GM18502 (cell line): Measurements from ENCODE around the gene TPM2.

Source experiments
- ATAC-seq: cut with Tn5 transposase; IDR thresholded peaks from one replicate; pipeline ENCODE4 v1.9.1; 2021; ENCODE audit warnings: mild to moderate bottlenecking; ENCODE audit not compliant: unreplicated experiment, poor library complexity

TPM2 gene

GRCh38 chr9:35689542-35690293 lies at the start of gene TPM2:
TSS of gene TPM2 (minus strand) at chr9:35689925. CDS start at chr9:35689817, 108 bp downstream.
- ATAC-seq, result no peak

DNA sequence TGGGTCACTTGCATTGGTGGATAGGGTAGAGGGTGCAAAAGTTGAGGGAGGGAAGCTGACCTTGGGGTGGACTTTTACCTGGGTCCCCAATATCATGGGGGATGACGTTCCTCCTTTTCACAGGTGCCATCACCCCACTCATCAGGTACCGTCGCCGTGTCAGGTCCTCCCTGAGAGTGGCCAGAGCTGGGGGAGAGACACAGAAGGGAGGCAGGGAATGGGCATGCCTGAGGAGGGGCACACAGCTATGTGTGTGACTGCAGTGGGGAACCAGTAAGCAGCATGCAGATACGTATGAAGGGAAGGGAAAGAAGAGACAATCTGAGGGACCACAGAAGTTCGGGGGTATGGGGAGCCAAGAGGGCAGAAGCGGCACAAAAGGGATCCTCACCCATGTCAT lies 49.2 kb upstream of the TPM2 start:
- ATAC-seq, result no peak

DNA sequence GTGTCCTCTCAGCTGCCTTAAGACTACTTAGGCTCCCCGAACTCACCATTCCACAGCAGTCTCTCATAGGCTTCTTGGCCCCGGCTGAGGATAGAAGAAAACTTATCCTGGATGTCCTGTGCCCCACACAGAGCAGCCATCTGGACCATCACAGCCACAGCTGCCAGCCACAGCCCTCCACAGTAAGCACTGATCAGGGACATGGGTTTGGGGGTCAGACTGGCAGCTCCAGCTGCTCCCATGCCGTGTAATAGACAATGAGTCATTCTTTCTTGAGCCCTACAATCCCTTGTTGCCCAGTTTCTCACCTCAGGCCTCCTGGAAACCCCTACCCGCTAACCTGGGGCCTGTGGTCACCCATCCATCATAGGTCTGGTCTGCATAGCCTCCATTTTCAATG lies 48.5 kb upstream of the TPM2 start:
- ATAC-seq, result no peak

- ATAC-seq, result no peak
These were observed 47.4 kb upstream of the TPM2 start for GRCh38 chr9:35737143-35737542.

DNA sequence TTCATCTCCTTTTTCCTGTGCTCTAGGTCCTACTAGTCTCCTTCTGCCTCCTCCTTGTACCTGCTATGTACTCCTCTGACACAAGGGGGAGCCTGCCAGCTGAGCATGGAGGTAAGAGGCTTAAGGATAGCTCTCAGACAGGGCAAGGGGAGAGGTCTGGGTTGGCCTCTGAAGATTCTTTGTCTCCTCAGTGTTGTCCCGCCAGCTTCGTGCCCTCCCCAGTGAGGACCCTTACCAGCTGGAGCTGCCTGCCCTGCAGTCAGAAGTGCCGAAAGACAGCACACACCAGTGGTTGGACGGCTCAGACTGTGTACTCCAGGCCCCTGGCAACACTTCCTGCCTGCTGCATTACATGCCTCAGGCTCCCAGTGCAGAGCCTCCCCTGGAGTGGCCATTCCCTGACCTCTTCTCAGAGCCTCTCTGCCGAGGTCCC lies 46.5 kb upstream of the TPM2 start:
- ATAC-seq, result no peak

GRCh38 chr9:35734096-35734495 lies 44.4 kb upstream of the TPM2 start:
- no peak for ATAC-seq

- ATAC-seq, result peak; percentile 0
These were observed 43.2 kb upstream of the TPM2 start for GRCh38 chr9:35732800-35733541.

GRCh38 chr9:35732185-35732799 lies 42.6 kb upstream of the TPM2 start, which contains the start of the genes CREB3 and TLN1:
TSS of gene CREB3 (plus strand) at chr9:35732666. CDS start at chr9:35732773, 107 bp downstream.
TSS of gene TLN1 (minus strand) at chr9:35732195. CDS start at chr9:35725694, 6,501 bp downstream.
- peak; percentile 80 for ATAC-seq

GRCh38 chr9:35731415-35732184 lies 41.9 kb upstream of the TPM2 start:
- no peak for ATAC-seq

DNA sequence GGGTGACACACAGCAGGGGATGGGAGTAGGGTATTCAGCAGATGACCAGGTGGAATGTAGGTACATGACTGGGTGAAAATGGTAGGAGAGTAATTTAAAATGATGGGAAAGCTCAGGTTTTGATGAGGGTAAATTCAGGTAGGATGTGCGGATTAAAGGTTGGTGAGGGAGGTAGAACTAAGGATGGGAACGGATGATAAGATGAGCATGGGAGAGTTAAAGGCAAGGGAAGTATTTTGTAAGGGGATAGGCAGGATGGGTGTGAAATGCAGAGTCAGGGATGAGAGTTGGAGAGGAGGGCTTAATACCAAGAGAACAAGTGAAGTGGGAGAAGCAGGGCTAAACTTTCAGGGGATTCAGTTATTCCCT lies 40.7 kb upstream of the TPM2 start:
- no peak for ATAC-seq

GRCh38 chr9:35729700-35730485 lies 40.2 kb upstream of the TPM2 start:
- ATAC-seq, result no peak

DNA sequence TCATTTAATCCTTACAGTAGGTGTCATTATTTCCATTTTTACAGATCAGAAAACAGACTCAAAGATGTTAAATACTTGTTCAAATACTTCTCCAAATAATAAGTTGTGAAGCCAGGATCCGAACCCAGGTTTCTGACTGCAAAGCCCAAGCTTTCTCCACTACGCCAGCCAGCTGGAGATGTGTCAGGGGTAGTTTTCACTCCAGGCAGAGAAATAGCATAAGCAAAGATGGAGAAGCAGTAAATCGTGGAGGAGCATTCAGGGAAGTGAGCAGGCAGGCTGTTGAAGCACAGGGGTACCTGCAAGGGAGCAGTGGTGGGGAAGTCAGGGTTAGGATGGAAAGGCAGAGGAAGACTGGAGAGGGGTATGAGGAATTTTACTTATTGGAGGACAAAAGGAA lies 39.4 kb upstream of the TPM2 start:
- no peak for ATAC-seq

DNA sequence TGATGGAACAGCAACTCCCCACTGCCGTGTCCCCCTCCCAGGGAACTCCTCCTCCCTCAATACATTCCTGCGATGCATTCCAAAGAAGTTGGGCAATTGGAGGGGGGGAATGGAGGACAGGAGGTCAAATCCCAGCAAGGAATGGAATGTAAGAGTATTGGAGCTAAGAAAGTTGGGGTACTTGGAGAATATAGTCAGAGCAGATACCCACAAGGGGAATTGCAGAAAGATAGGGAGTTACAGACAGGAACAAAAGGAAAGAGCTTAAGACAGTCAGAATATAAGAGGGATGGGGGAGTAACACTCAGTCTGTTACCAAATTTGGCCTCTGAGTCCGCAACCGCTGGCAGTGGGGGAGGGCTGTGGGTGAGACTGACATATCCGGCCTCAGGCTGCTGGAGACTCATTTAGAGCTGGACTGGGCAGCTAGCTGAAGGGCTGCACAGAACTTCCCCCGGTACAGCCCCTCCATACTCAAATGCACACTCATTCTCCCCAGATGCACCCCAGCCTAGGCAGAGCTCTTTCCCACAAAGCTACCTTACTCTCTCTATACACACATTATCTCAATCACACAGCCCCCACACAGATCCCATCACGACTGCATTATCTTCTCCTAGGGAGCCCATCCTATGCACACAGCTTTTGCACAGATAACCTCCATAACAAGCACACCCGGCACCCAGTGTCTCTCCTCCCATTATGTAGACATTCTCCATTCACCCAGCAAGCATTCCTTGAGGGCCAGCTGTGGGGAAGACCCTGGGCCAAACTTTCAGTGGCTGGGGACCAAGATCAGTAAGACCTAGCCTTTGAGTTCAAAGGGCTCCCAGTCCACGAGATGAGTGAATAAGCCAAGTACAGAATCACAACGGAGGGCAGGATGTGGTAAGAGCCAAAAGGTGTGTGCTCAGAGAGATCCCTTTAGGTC lies 38.6 kb upstream of the TPM2 start:
- ATAC-seq, result no peak

- ATAC-seq, result no peak
These were observed 37.9 kb upstream of the TPM2 start for GRCh38 chr9:35727676-35728040.

- peak; percentile 36 for ATAC-seq
These were observed 37.2 kb upstream of the TPM2 start for GRCh38 chr9:35726931-35727330.

DNA sequence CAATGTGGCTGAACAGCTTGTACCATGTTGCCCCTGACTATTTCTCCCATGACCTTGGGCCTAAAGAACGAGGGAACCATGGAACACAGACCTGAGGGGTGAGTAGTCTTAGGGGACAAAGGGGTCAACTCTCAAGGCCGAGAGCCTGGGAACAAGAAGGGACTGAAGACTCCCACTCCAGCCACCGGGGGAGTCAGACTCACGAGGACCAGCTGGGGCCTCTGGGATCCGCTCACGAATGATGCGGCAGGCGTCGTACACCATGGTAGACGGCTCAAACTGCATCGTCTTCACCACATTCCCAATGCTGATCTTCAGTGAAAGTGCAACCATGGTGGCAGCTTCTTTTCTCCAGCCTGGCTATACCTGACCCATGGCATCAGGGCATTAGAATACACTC lies 35.6 kb upstream of the TPM2 start:
- no peak for ATAC-seq

DNA sequence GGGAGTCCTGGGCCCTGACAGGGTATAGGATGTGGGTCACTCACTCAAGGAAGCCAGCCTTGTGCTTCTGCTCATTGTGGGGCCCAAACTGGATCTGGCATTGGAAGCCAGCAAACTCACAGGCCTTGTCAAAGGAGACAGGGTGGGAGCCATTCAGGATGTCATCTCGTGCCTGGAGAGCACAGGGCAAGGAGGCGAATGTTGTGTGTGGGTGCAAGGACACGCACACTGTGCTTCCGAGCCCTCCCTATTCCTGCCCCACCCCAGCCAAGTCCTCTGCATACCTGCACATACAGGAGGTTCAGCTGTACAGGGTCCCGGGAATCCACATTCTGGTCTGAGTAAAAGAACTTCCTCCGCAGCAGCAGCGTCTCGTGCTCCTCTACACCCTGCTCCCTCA lies 34.2 kb upstream of the TPM2 start:
- no peak for ATAC-seq

DNA sequence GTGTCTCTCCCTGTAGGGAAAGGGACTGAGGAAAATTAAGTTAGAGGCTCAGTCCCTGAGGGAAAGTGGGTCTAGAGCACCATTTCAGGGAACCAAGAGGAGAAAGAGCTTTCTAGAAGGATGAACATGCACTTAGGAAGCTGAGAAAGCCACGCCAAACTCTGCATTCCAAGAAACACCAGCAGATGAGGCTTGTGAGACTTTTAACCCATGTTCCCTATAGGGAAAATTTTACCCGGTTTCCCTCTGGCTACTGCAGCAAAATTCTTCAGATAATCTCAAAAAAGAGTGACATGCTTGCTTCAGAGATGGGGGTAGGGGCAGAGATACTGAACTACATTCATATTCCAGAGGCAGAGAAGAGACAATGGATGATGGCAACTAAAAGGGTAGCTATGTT lies 33.7 kb upstream of the TPM2 start:
- no peak for ATAC-seq

- no peak for ATAC-seq
These were observed 29.8 kb upstream of the TPM2 start for GRCh38 chr9:35719546-35719945.
